CD4-positive, alpha-beta T cell (primary cell): Measurements from ENCODE around the gene OR51G2. TPM values are rescaled to one million over a fixed set of nuclear protein-coding genes. Genes with fewer than 3 reads are reported as not detected.

Experiments used
- ATAC-seq: fragments of 200-7000 bp; cut with Tn5 transposase; one replicate; pipeline ENCODE4 v1.10.0; 2022; ENCODE audit warnings: mild to moderate bottlenecking; ENCODE audit not compliant: poor library complexity
- CTCF ChIA-PET: fragments of 350-600 bp; sonication (Branson Sonifier 250); formaldehyde crosslinking; loops from one replicate; lab custom pipeline; 2021; ENCODE audit warnings: antibody characterized with exemption, inconsistent platforms; lab: Charles Lee
- POLR2A ChIA-PET: fragments of 350-600 bp; sonication (Branson Sonifier 250); formaldehyde crosslinking; loops from one replicate; lab custom pipeline; 2021; ENCODE audit warnings: antibody characterized with exemption, inconsistent platforms; lab: Charles Lee
- DNase-seq, 14 experiments: peaks; one replicate each; pipeline ENCODE4 v3.0.0-alpha.2; 2013 to 2020; ENCODE audit warnings: mixed read lengths in 2 of 14
- H3K27ac ChIP-seq, 2 donors: one replicate each; pipeline versions ENCODE4 v1.5.1 to v1.7.0; 2013; ENCODE audit warnings: low read length in 2 of 2, low read depth in 1 of 2, mild to moderate bottlenecking in 1 of 2
- H3K27me3 ChIP-seq, 2 experiments: 1 replicate in 1 of 2; 2 replicates in 1 of 2; pipeline versions ENCODE4 v1.6.1 to v1.7.0; 2013; ENCODE audit warnings: low read length in 2 of 2, control low read depth in 1 of 2, mild to moderate bottlenecking in 1 of 2, moderate library complexity in 1 of 2; ENCODE audit not compliant: insufficient read depth in 2 of 2, control insufficient read depth in 1 of 2
- H3K36me3 ChIP-seq: one replicate; pipeline ENCODE4 v1.6.1; 2013; ENCODE audit warnings: low read length, control low read depth; ENCODE audit not compliant: insufficient read depth
- H3K4me1 ChIP-seq: one replicate; pipeline ENCODE4 v1.6.1; 2013; ENCODE audit warnings: low read length, control low read depth; ENCODE audit not compliant: insufficient read depth
- H3K4me3 ChIP-seq: one replicate; pipeline ENCODE4 v1.5.1; 2013; ENCODE audit warnings: mild to moderate bottlenecking, low read length, moderate library complexity
- H3K9me3 ChIP-seq, 2 experiments: 1 replicate in 1 of 2; 2 replicates in 1 of 2; pipeline versions ENCODE4 v1.6.1 to v1.7.0; 2013; ENCODE audit warnings: low read length in 2 of 2, mild to moderate bottlenecking in 2 of 2, control low read depth in 1 of 2, moderate library complexity in 1 of 2; ENCODE audit not compliant: control insufficient read depth in 1 of 2, insufficient read depth in 1 of 2
- H3K27ac Mint-ChIP-seq: one replicate; pipeline ENCODE4 v1.8.0; 2020; ENCODE audit warnings: mixed read lengths
- H3K27me3 Mint-ChIP-seq: one replicate; pipeline ENCODE4 v1.8.0; 2021; ENCODE audit warnings: mixed read lengths
- H3K36me3 Mint-ChIP-seq: one replicate; pipeline ENCODE4 v1.8.0; 2021; ENCODE audit warnings: low read depth, mixed read lengths
- H3K4me1 Mint-ChIP-seq: one replicate; pipeline ENCODE4 v1.8.0; 2021; ENCODE audit warnings: low read depth, mixed read lengths
- H3K4me3 Mint-ChIP-seq: one replicate; pipeline ENCODE4 v1.8.0; 2020; ENCODE audit warnings: mild to moderate bottlenecking, mixed read lengths
- H3K9me3 Mint-ChIP-seq: one replicate; pipeline ENCODE4 v1.8.0; 2020; ENCODE audit warnings: mixed read lengths
- CTCF ChIP-seq: fragments of 200-600 bp; IDR thresholded peaks from one replicate; pipeline ENCODE4 v1.8.0; 2022; ENCODE audit warnings: antibody characterized with exemption, mild to moderate bottlenecking
- intact Hi-C, 2 experiments: fragments of 100-400 bp; cut with DNase I in 1 of 2; cut with micrococcal nuclease in 1 of 2; formaldehyde crosslinking; loops; one replicate each; pipeline versions ENCODE4 v1.15.1 to v1.9.0; 2023 to 2025; cut with DNase I, micrococcal nuclease
- total RNA-seq, 174 experiments: library from RNA in 2 of 174; stranded (reverse) in 2 of 174; gene quantifications; one replicate each; pipeline ENCODE4 v1.2.3 and lab custom pipeline; 2021 to 2026

Gene OR51G2
- total RNA-seq, 2 experiments from 2014 or later = not detected

DNA sequence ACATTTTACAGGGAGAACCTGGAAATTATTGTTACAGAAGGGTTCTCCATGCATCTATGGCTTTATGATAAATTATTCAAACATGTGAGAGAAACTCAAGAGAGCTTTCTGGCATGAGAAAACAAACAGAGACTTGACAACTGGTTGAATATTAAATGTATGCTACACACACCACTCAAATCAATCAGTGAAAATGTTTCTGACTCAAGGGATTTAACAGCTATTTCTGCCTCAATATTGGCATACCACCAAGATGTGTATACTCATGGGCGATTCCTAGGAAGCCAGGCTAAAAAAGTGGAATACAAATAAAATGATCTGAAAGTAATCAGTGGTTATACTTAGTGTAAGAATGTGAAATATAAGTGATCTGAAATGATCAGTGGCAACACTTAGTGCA lies 53.3 kb downstream of the OR51G2 start:
- ATAC-seq = no peak
- Mint-ChIP-seq H3K27me3 (peaks cover 10% of the 10 kb centered on the region), H3K4me1 (no peaks in the 10 kb centered on the region), H3K27ac (no peak overlapping the region), H3K9me3 (peaks cover 3% of the 10 kb centered on the region), H3K4me3 (no peak overlapping the region), H3K36me3 (no peaks in the 10 kb centered on the region)
- intact Hi-C loops = no loop called here
- Histone ChIP-seq H3K4me3 (no peak overlapping the region), H3K27ac (no peak overlapping the region), H3K4me1 (no peaks in the 10 kb centered on the region), H3K36me3 (no peaks in the 10 kb centered on the region), H3K27me3 (no peaks in the 10 kb centered on the region), H3K9me3 (no peaks in the 10 kb centered on the region)
- ChIA-PET POLR2A (no interaction called here), CTCF (no interaction called here)
- no peak for DNase-seq
- TF ChIP-seq CTCF = no peak

DNA sequence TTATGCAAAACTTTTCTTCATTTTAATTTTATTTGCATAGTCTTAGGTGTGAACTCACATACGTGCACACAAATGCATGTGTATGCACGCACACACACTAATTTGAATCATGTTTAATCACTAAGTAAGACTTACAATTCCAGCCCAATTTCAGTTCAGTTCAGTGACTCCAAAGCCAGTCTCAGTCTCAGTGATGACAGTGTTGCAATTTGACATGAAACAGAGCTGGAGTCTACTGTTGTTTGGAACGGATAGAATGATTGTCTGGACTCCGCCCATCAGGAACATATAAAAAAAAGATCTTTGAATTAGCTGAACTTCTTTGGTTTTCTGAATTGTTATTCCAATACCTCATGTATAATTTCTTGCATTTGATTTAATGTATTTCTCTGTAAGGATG lies 55.3 kb downstream of the OR51G2 start:
- TF ChIP-seq CTCF = no peak
- POLR2A ChIA-PET = no interaction called here
- intact Hi-C loops = no loop called here
- CTCF ChIA-PET = no interaction called here
- Mint-ChIP-seq H3K9me3 (peaks cover 3% of the 10 kb centered on the region), H3K27me3 (peaks cover 10% of the 10 kb centered on the region), H3K36me3 (no peaks in the 10 kb centered on the region), H3K4me3 (no peak overlapping the region), H3K4me1 (no peaks in the 10 kb centered on the region), H3K27ac (no peak overlapping the region)
- ATAC-seq (no peak), DNase-seq (no peak)
- no peaks in the 10 kb centered on the region for H3K4me1 ChIP-seq
- no peaks in the 10 kb centered on the region for H3K36me3 ChIP-seq
- no peak overlapping the region for H3K27ac ChIP-seq
- H3K4me3 ChIP-seq = no peak overlapping the region
- no peaks in the 10 kb centered on the region for H3K27me3 ChIP-seq
- H3K9me3 ChIP-seq = no peaks in the 10 kb centered on the region

Other genes with a start within 250 kb of the OR51G2 start
- gene OR51E2, start 221.5 kb downstream of the OR51G2 start, total RNA-seq = not detected
- gene MMP26, start 214.6 kb downstream of the OR51G2 start, total RNA-seq = not detected
- not detected for gene OR51F1, start 149.4 kb downstream of the OR51G2 start, total RNA-seq
- gene OR52R1, start 115.0 kb downstream of the OR51G2 start, total RNA-seq = not detected
- gene OR51F2, start 98.0 kb downstream of the OR51G2 start, total RNA-seq = not detected
- gene OR51S1, start 70.1 kb downstream of the OR51G2 start, total RNA-seq = not detected
- gene OR51T1, start 37.5 kb downstream of the OR51G2 start, total RNA-seq = not detected
- not detected for gene OR51A7, start 15.6 kb downstream of the OR51G2 start, total RNA-seq
- gene OR51G1, start 5.0 kb upstream of the OR51G2 start, total RNA-seq = not detected
- gene OR51A4, start 28.3 kb upstream of the OR51G2 start, total RNA-seq = not detected
- not detected for gene OR51A2, start 36.4 kb upstream of the OR51G2 start, total RNA-seq
- gene OR51L1, start 75.5 kb upstream of the OR51G2 start, total RNA-seq = not detected
- not detected for gene OR52J3, start 127.2 kb upstream of the OR51G2 start, total RNA-seq
- gene OR52E2, start 140.3 kb upstream of the OR51G2 start, total RNA-seq = not detected
- gene OR52E1, start 150.2 kb upstream of the OR51G2 start, total RNA-seq = not detected
- not detected for gene OR52A5, start 219.0 kb upstream of the OR51G2 start, total RNA-seq
- gene OR52A1, start 235.4 kb upstream of the OR51G2 start, total RNA-seq = not detected